Measurements from ENCODE around the gene BSN.

The BSN gene

GRCh38 chr3:49656541-49657112 is 102.3 kb downstream of the BSN start:
- no peak for DNase-seq

- DNase-seq = no peak
Measured at GRCh38 chr3:49657208-49657915, 103.1 kb downstream of the BSN start.

- DNase-seq = no peak
Measured at GRCh38 chr3:49658711-49659110, 104.4 kb downstream of the BSN start.

- no peak for DNase-seq
Measured at GRCh38 chr3:49659756-49660155, 105.5 kb downstream of the BSN start.

GRCh38 chr3:49661281-49661680 is 107.0 kb downstream of the BSN start:
- DNase-seq = no peak

GRCh38 chr3:49662021-49662420 is 107.7 kb downstream of the BSN start:
- no peak for DNase-seq

- no peak for DNase-seq
Measured at GRCh38 chr3:49662720-49663413, 108.6 kb downstream of the BSN start.

- DNase-seq = no peak
Measured at GRCh38 chr3:49663831-49664230, 109.6 kb downstream of the BSN start.

- DNase-seq = no peak
Measured at GRCh38 chr3:49664300-49664699, 110.0 kb downstream of the BSN start.

GRCh38 chr3:49665822-49666519 is 111.7 kb downstream of the BSN start:
- DNase-seq = no peak

- DNase-seq = no peak
Measured at GRCh38 chr3:49666592-49666991, 112.3 kb downstream of the BSN start.

- DNase-seq = no peak
Measured at GRCh38 chr3:49667701-49668413, 113.6 kb downstream of the BSN start.

GRCh38 chr3:49668414-49668797 is 114.1 kb downstream of the BSN start:
- no peak for DNase-seq

GRCh38 chr3:49668861-49669260 is 114.6 kb downstream of the BSN start:
- DNase-seq = no peak

- no peak for DNase-seq
Measured at GRCh38 chr3:49669352-49669751, 115.1 kb downstream of the BSN start.

- no peak for DNase-seq
Measured at GRCh38 chr3:49670940-49671290, 116.6 kb downstream of the BSN start.

GRCh38 chr3:49671291-49672288 is 117.3 kb downstream of the BSN start:
- DNase-seq = no peak

- no peak for DNase-seq
Measured at GRCh38 chr3:49673121-49673714, 118.9 kb downstream of the BSN start.

- no peak for DNase-seq
Measured at GRCh38 chr3:49673715-49674496, 119.6 kb downstream of the BSN start, which contains the start of gene APEH. APEH (plus strand) TSS chr3:49674351; CDS start chr3:49674402, 51 bp downstream.

GRCh38 chr3:49674497-49674983 is 120.3 kb downstream of the BSN start:
- no peak for DNase-seq
